HG03575 (cell line): Measurements from ENCODE around the gene CDYL.

Source experiments
- ATAC-seq: cut with Tn5 transposase; IDR thresholded peaks from one replicate; pipeline ENCODE4 v1.9.1; 2021; ENCODE audit not compliant: unreplicated experiment, insufficient number of reproducible peaks, low FRiP score; ENCODE audit errors: extremely low read depth

CDYL gene

GRCh38 chr6:4768815-4769214 lies 7.4 kb upstream of the CDYL start:
- ATAC-seq, result no peak

GRCh38 chr6:4772750-4773149 lies 3.5 kb upstream of the CDYL start:
- ATAC-seq, result no peak

- no peak for ATAC-seq
Observed at GRCh38 chr6:4773181-4773580, 3.0 kb upstream of the CDYL start.

GRCh38 chr6:4774296-4774695 lies 1.9 kb upstream of the CDYL start:
- ATAC-seq, result no peak

- no peak for ATAC-seq
Observed at GRCh38 chr6:4774715-4775493, 1.3 kb upstream of the CDYL start.

GRCh38 chr6:4775494-4776130 lies 592 bp upstream of the CDYL start:
- no peak for ATAC-seq

- no peak for ATAC-seq
Observed at GRCh38 chr6:4776493-4777393, 539 bp downstream of the CDYL start.

- no peak for ATAC-seq
Observed at GRCh38 chr6:4777394-4777935, 1.3 kb downstream of the CDYL start.

- no peak for ATAC-seq
Observed at GRCh38 chr6:4778086-4778485, 1.9 kb downstream of the CDYL start.

GRCh38 chr6:4780360-4780812 lies 4.2 kb downstream of the CDYL start:
- no peak for ATAC-seq

GRCh38 chr6:4781426-4781825 lies 5.2 kb downstream of the CDYL start:
- ATAC-seq, result no peak

GRCh38 chr6:4781967-4782575 lies 5.9 kb downstream of the CDYL start:
- ATAC-seq, result no peak

- ATAC-seq, result no peak
Observed at GRCh38 chr6:4786996-4787395, 10.8 kb downstream of the CDYL start.

- ATAC-seq, result no peak
Observed at GRCh38 chr6:4788482-4788881, 12.3 kb downstream of the CDYL start.

- peak; percentile 51 for ATAC-seq
Observed at GRCh38 chr6:4788953-4789584, 12.9 kb downstream of the CDYL start.

GRCh38 chr6:4790158-4790899 lies 14.1 kb downstream of the CDYL start:
- no peak for ATAC-seq

- ATAC-seq, result no peak
Observed at GRCh38 chr6:4794140-4794707, 18.0 kb downstream of the CDYL start.

- ATAC-seq, result no peak
Observed at GRCh38 chr6:4797587-4797986, 21.4 kb downstream of the CDYL start.
